HG03025 (cell line): Measurements from ENCODE around the gene MYF6.
A peak's percentile ranks its signal among the peaks of the same experiment; 100 is the strongest.

ENCODE experiments used
- ATAC-seq: cut with Tn5 transposase; IDR thresholded peaks from one replicate; pipeline ENCODE4 v1.9.1; 2021; ENCODE audit warnings: mild to moderate bottlenecking, moderate library complexity; ENCODE audit not compliant: unreplicated experiment, low FRiP score

MYF6 gene

DNA sequence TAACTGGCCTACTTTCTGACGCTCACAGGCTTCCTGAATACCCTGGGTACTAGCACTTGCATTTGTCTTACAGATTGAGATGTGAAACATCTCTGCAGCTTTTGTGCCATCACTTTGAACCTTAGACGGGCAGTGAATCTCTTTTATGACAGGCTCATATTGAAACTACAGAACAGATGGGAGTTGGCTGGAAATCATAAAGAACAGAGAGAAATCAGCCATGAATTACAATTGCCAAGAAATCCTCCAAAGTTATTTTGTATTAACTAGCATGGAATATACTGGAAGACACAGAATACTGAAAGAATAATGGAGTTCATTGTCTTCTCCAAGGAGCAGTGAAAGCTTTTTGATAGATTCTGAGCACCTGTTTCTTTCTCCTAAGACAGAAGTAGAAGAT lies 42.0 kb downstream of the MYF6 start:
- no peak for ATAC-seq

DNA sequence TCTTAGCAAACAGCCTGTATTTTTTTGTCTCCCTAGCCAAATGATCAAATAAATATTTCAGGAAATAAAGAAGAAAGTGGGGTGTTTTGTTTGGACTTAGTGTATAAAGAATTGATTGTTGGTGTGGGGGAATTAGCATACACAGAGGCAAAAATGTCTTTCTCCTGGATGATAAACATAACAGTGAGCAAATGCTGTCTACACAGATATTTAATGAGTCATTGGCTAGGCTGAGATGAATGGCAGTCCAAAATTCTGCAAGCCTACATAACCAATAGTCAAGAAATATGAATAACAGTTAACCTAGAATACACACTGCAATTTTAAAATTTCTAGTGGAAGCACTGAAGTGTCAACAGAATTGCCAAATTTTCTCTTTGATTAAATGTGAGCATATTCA lies 45.0 kb downstream of the MYF6 start:
- no peak for ATAC-seq

DNA sequence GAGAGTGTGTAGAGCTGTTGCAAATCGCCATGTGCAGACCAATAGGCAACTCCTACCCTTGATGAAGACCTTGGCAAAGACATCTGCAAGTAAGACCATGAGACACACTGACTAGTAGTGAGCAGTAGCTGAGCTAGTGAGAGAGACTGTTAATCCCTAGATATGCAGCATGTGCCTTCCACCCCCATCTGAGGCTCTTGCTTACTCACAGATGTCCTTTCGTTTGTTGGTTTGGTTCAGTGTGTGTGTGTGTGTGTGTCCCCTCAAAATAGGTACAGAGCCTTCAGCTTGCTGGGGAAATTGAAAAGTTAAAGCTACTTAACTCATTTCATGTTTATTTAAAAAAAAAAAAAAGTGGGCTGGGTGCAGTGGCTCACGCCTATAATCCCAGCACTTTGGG lies 46.8 kb downstream of the MYF6 start:
- ATAC-seq = no peak

DNA sequence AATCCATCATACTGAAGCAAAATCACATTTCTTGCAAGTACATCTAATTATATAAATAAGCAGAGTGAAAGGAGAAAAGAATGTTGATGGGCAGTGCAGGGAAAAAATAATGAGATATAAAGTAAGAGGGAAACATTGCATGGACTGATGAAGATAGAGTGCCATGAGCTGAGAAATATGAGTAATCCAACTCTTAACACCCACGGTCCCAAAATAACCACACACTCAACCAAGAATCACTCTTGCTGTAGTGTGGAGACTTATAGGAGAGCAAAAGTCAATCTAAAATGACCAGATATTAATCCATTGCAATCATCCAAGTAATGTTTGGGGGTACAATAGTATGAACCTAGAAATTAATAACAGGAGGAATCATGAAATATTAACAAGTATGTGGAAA lies 49.4 kb downstream of the MYF6 start:
- ATAC-seq = peak; percentile 60
